Measurements from ENCODE around the gene CDC34. TPM values are rescaled to one million over a fixed set of nuclear protein-coding genes. Genes with fewer than 3 reads are reported as not detected.
A peak's percentile ranks its signal among the peaks of the same experiment; 100 is the strongest.

Gene CDC34
- total RNA-seq, 6 experiments from 2014 or later, result 63.8 to 79.9 (median 64.6) TPM

DNA sequence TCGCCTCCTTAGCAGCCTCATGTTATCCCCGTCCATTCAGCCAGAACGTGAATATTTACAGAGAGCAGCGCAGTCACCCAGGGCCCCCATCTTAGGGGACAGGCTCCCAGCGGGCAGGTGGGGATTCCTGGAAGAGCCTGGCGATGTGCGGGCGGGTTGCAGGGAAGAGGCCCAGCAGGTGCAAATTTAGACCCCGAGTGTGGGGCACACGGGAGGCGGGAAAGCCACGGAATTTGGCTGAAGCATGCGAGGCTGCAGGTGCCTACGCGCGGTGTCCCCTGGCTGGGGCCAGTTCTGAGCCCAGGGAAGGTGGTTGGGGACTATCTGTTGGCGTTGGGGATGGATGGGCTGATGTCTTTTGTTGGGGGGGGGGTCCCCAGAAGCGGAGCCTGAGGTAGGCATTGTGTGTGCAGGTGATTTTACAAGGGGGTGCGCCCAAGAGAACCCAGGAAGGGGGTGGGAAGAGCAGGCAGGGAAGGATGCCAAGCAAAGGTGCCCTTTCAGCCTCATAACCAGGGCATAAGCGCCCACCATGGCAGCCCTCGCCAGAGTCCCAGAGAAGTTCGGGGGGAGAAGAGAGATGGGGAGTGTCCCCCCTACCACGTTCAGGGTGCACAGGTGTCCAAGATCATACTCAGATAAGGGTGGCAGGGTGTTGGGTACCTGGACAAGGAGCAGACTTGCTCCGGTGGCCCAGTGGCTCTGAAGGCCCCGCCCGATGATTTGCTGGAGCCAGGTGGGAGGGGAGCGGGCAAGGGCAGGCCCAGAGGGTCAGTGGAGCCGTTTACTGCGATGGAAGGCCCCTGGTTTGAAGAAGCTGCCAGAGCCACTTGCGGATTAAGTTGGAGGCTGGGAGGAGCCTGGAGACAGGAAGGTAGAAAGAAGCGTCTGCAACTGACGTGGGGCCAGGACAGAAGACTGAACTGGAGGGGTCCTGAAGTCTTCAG is 23.1 kb upstream of the CDC34 start:
- peaks cover 26% of the 10 kb centered on the region for H3K4me1 Mint-ChIP-seq (ENCODE audit: low read depth)
- peaks cover 1% of the 10 kb centered on the region for H3K27me3 Mint-ChIP-seq (ENCODE audit: insufficient read depth)
- no peak for DNase-seq
- peak overlapping the region; percentile 50 for H3K27ac Mint-ChIP-seq
- TF ChIP-seq, protein P1, sequence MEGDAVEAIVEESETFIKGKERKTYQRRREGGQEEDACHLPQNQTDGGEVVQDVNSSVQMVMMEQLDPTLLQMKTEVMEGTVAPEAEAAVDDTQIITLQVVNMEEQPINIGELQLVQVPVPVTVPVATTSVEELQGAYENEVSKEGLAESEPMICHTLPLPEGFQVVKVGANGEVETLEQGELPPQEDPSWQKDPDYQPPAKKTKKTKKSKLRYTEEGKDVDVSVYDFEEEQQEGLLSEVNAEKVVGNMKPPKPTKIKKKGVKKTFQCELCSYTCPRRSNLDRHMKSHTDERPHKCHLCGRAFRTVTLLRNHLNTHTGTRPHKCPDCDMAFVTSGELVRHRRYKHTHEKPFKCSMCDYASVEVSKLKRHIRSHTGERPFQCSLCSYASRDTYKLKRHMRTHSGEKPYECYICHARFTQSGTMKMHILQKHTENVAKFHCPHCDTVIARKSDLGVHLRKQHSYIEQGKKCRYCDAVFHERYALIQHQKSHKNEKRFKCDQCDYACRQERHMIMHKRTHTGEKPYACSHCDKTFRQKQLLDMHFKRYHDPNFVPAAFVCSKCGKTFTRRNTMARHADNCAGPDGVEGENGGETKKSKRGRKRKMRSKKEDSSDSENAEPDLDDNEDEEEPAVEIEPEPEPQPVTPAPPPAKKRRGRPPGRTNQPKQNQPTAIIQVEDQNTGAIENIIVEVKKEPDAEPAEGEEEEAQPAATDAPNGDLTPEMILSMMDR (IDR thresholded peaks at IDR 0.05), result no peak
- H3K4me3 Mint-ChIP-seq, result peak overlapping the region; percentile 93
- H3K9me3 Mint-ChIP-seq, result no peaks in the 10 kb centered on the region
- peaks cover 2% of the 10 kb centered on the region; the same call in 1 of the 2 replicates for H3K36me3 Mint-ChIP-seq (ENCODE audit: low read depth)

DNA sequence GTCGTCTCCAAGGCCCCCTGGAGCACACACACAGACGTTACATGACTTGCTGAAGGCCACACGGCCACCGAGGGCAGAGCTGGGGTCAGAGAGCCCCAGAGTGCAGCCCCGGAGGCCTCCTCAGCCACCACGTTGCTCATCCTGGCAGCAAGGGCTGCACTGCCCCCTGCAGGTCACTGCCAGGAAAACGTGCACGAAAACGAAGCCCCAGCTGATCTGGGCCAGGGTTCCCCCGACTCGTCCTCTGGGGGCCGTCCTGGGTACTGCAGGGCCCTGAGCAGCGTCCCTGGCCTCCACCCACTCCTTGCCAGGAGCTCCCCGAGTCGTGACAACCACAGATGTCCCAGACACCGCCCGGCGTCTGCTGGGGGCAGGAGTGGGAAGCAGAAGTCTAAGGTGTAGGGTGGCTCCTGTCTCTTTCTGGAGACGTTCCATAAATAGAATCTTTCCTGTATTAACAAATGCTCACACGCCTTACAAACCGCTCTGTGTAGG is 20.9 kb upstream of the CDC34 start:
- peaks cover 23% of the 10 kb centered on the region for H3K4me1 Mint-ChIP-seq (ENCODE audit: low read depth)
- DNase-seq, result peak; percentile 82
- peak overlapping the region; percentile 68 for H3K27ac Mint-ChIP-seq
- peaks cover 11% of the 10 kb centered on the region for H3K36me3 Mint-ChIP-seq (ENCODE audit: low read depth)
- TF ChIP-seq, protein P1 (IDR thresholded peaks at IDR 0.05), result peak; percentile 99
- H3K9me3 Mint-ChIP-seq, result no peaks in the 10 kb centered on the region
- H3K4me3 Mint-ChIP-seq, result no peak overlapping the region
- peaks cover 1% of the 10 kb centered on the region for H3K27me3 Mint-ChIP-seq (ENCODE audit: insufficient read depth)

DNA sequence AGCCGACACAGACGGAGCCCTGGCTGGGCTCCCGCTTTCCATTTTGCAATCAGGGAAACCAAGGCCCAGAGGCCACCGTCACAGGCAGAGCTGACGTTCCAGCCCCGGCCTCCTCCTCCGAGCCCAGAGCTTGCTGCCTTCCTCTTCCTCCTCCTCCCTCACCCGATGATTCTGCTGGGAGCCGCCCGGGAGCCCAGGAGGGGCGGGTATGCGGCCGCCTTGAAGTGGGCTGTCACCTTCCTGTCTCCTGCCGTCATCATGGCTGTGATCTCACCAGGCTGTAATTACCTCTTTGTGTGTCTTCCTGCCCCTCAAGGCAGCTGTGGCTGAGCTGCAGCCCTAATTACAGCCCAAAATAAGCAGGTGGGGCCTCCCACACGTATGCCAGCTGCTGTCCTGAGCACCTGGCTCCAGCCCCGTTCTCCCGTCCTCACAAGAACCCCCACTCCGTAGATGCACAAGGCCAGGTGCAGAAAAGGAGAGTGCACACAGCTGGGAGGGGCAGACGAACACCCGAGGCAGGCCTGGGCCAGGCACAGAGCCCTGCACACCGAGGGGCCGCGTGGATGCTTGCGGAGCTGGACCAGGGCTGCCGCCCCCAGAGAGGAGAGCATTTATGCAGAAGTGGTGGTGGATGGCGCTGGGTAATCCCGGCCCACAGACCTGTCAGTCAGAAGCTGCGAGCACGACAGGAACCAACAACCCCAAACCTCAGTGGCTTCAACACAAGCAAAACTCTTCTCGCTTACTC is 20.3 kb upstream of the CDC34 start:
- H3K9me3 Mint-ChIP-seq, result no peaks in the 10 kb centered on the region
- peaks cover 11% of the 10 kb centered on the region for H3K36me3 Mint-ChIP-seq (ENCODE audit: low read depth)
- no peak for DNase-seq
- TF ChIP-seq, protein P1 (IDR thresholded peaks at IDR 0.05), result no peak
- no peak overlapping the region for H3K4me3 Mint-ChIP-seq
- H3K4me1 Mint-ChIP-seq (ENCODE audit: low read depth), result peaks cover 22% of the 10 kb centered on the region
- H3K27ac Mint-ChIP-seq, result no peak overlapping the region
- peaks cover 1% of the 10 kb centered on the region for H3K27me3 Mint-ChIP-seq (ENCODE audit: insufficient read depth)

DNA sequence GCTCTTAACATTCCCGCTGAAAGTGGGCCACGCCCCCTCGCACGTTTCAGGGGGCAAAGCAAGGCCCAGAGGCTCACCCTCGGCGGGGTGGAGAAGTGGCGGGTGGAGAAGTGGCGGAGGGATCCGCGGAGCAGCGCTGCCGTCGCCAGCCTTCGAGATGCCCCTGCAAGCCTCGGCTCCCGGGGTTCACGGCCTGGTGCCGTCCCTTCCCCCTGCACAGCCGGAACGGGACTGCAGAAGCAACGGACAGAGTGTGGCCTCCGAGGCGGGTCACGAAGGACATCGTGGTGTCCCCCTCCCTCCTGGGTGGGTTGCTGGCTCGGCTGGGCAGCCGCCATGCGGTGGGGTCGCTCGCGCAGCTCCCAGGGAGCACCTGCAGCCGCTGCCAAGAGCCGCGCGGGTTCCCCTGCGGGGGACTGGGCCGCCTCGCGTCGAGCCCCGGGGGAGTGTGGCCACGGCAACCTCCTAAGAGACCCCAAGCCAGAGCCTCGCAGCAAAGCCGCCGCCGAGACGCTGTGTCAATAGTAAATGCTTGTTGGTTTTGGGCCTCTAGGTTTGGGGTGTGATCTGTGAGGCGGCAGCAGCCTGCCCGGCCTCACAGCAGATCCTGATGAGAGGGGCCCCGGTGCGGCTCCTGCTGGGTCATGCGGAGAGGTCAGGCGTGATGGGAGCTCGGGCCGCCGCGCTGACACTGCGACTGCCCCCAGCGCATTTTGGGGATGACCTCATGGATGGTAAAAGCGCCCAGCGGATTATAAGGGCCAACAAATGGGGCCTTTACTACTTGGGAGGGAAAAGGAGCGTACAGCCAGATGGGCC is 18.8 kb upstream of the CDC34 start:
- H3K4me3 Mint-ChIP-seq, result no peak overlapping the region
- H3K36me3 Mint-ChIP-seq (ENCODE audit: low read depth), result peaks cover 11% of the 10 kb centered on the region
- no peak overlapping the region for H3K27ac Mint-ChIP-seq
- peaks cover 1% of the 10 kb centered on the region for H3K27me3 Mint-ChIP-seq (ENCODE audit: insufficient read depth)
- DNase-seq, result no peak
- TF ChIP-seq, protein P1 (IDR thresholded peaks at IDR 0.05), result no peak
- H3K9me3 Mint-ChIP-seq, result no peaks in the 10 kb centered on the region
- peaks cover 28% of the 10 kb centered on the region for H3K4me1 Mint-ChIP-seq (ENCODE audit: low read depth)

All from HFFc6 (cell line).